Endothelial cell of umbilical vein (primary cell): ENCODE measurements around the gene MOB1B. TPM values are rescaled to one million over a fixed set of nuclear protein-coding genes. Genes with fewer than 3 reads are reported as not detected.

Experiments
- BruUV-seq: library from RNA; stranded (reverse); fragments of 400-500 nt; replicated peaks from 2 replicates; lab custom pipeline; 2021; lab: Mats Ljungman, UMichigan
- CTCF ChIA-PET: fragments of 300-600, 350-600 bp; sonication (Branson Sonifier 250); formaldehyde crosslinking; loops from one replicate; lab custom pipeline; 2021; ENCODE audit warnings: antibody characterized with exemption, inconsistent platforms; lab: Charles Lee
- POLR2A ChIA-PET: fragments of 300-600, 350-600 bp; sonication (Branson Sonifier 250); formaldehyde crosslinking; loops from one replicate; lab custom pipeline; 2021; ENCODE audit warnings: antibody characterized with exemption, inconsistent platforms; lab: Charles Lee
- DNase-seq: peaks from one replicate; pipeline ENCODE4 v3.0.0-alpha.2; 2011; ENCODE audit warnings: low read depth, low spot score
- FAIRE-seq: peaks from 2 replicates; lab custom pipeline; 2011; peaks lifted over from hg19 to GRCh38; lab: Jason Lieb, UNC
- H2AFZ ChIP-seq: 2 replicates; pipeline ENCODE4 v1.6.0; 2012; ENCODE audit warnings: low read depth, low read length, control low read depth, inconsistent platforms
- H3K27ac ChIP-seq: 2 replicates; pipeline ENCODE4 v1.5.1; 2011; ENCODE audit warnings: low read depth, mild to moderate bottlenecking, control low read depth, low read length, moderate library complexity; ENCODE audit not compliant: insufficient read depth
- H3K27me3 ChIP-seq, 2 experiments: 2 replicates each; pipeline versions ENCODE4 v1.6.0 to v1.6.1; 2011; ENCODE audit warnings: low read length in 2 of 2, mixed read lengths in 1 of 2; ENCODE audit not compliant: control insufficient read depth in 2 of 2, insufficient read depth in 2 of 2
- H3K36me3 ChIP-seq, 2 experiments: 2 replicates in 1 of 2; 3 replicates in 1 of 2; pipeline ENCODE4 v1.5.1; 2011; ENCODE audit warnings: low read length in 2 of 2, mild to moderate bottlenecking in 1 of 2, moderate library complexity in 1 of 2; ENCODE audit not compliant: control insufficient read depth in 2 of 2, insufficient read depth in 2 of 2; ENCODE audit errors: extremely low read depth in 1 of 2
- H3K4me1 ChIP-seq: 3 replicates; pipeline ENCODE4 v1.5.1; 2011; ENCODE audit warnings: mild to moderate bottlenecking, low read length; ENCODE audit not compliant: control insufficient read depth, insufficient read depth; ENCODE audit errors: extremely low read depth
- H3K4me2 ChIP-seq: 2 replicates; pipeline ENCODE4 v1.6.1; 2011; ENCODE audit warnings: low read length, control low read depth, mixed read lengths; ENCODE audit not compliant: insufficient read depth
- H3K4me3 ChIP-seq, 3 experiments: fragments of 200-600 bp in 1 of 3; sonication (generic), shearing (Covaris generic) in 1 of 3; replicated peaks in 1 of 3; 2 replicates each; pipeline ENCODE4 v1.5.1; 2011 to 2016; ENCODE audit warnings: control low read depth in 3 of 3, low read length in 3 of 3, mild to moderate bottlenecking in 2 of 3, inconsistent platforms in 1 of 3, low read depth in 1 of 3, moderate library complexity in 1 of 3; ENCODE audit not compliant: insufficient read depth in 1 of 3
- H3K79me2 ChIP-seq: 2 replicates; pipeline ENCODE4 v1.6.0; 2012; ENCODE audit warnings: low read length, inconsistent platforms; ENCODE audit not compliant: control insufficient read depth, insufficient read depth
- H3K9ac ChIP-seq: replicated peaks from 2 replicates; pipeline ENCODE3; 2011; ENCODE audit warnings: low read length, control low read depth; ENCODE audit not compliant: insufficient read depth; ENCODE audit errors: extremely low read depth
- H3K9me1 ChIP-seq: replicated peaks from 3 replicates; pipeline ENCODE4 v1.6.0; 2011; ENCODE audit warnings: mild to moderate bottlenecking, low read length; ENCODE audit not compliant: control insufficient read depth, insufficient read depth; ENCODE audit errors: extremely low read depth
- H3K9me3 ChIP-seq: replicated peaks from 2 replicates; pipeline ENCODE4 v1.5.1; 2012; ENCODE audit warnings: low read length, inconsistent platforms; ENCODE audit not compliant: control insufficient read depth, insufficient read depth
- H4K20me1 ChIP-seq: replicated peaks from 2 replicates; pipeline ENCODE3; 2011; ENCODE audit warnings: mild to moderate bottlenecking, low read length; ENCODE audit not compliant: control insufficient read depth, insufficient read depth; ENCODE audit errors: extremely low read depth
- EZH2 ChIP-seq: IDR thresholded peaks from 2 replicates; pipeline ENCODE4 v1.6.1; 2012; ENCODE audit warnings: borderline replicate concordance, low read depth, mild to moderate bottlenecking, moderate library complexity, low read length, inconsistent platforms; ENCODE audit not compliant: severe bottlenecking
- FOS ChIP-seq: IDR thresholded peaks from 2 replicates; pipeline ENCODE4 v1.6.1; 2011; ENCODE audit warnings: mild to moderate bottlenecking, low read length, moderate library complexity, borderline replicate concordance; ENCODE audit not compliant: insufficient read depth
- GATA2 ChIP-seq: IDR thresholded peaks from 2 replicates; pipeline ENCODE4 v1.7.0; 2011; ENCODE audit warnings: low read depth, mild to moderate bottlenecking, moderate library complexity, mixed read lengths, low read length; ENCODE audit not compliant: insufficient read length, insufficient read depth
- JUN ChIP-seq: IDR thresholded peaks from 2 replicates; pipeline ENCODE4 v1.6.1; 2011; ENCODE audit warnings: borderline replicate concordance, low read depth; ENCODE audit not compliant: insufficient read length, insufficient read depth
- MYC ChIP-seq: IDR thresholded peaks from one replicate; pipeline ENCODE4 v1.6.1; 2011; ENCODE audit warnings: mild to moderate bottlenecking, low read depth, low read length
- POLR2A ChIP-seq: IDR thresholded peaks from 2 replicates; pipeline ENCODE4 v1.6.1; 2012; ENCODE audit warnings: low read depth, mild to moderate bottlenecking, control low read depth, low read length
- POLR2AphosphoS5 ChIP-seq: IDR thresholded peaks from 2 replicates; pipeline ENCODE4 v1.6.1; 2012; ENCODE audit warnings: low read depth, mild to moderate bottlenecking, control low read depth, low read length, moderate library complexity; ENCODE audit not compliant: insufficient read depth
- dilution Hi-C: fragments of 300-500 bp; cut with MboI; formaldehyde crosslinking; loops from one replicate; pipeline ENCODE4 v1.15.0; 2019; ENCODE audit warnings: low sequenced_read_pairs; ENCODE audit not compliant: extremely low pct_ligation_motif_present
- intact Hi-C: fragments of 100-400 bp; cut with micrococcal nuclease; formaldehyde crosslinking; loops from one replicate; pipeline ENCODE4 v1.10.0; 2022
- polyA plus RNA-seq, 4 experiments: library from polyadenylated mRNA; depleted of rRNA in 3 of 4; stranded (reverse) in 3 of 4; unstranded in 1 of 4; fragments of >200 nt; gene quantifications; 2 replicates each; pipeline versions ENCODE4 v1.2.1 to v1.2.3, GENCODE V29; 2011 to 2012; ENCODE audit warnings: missing spikeins in 1 of 4
- total RNA-seq: library from RNA; stranded (reverse); gene quantifications from 2 replicates; pipeline ENCODE4 v1.2.3, GENCODE V29; 2021
- TF ChIP-seq, protein P1 (sequence below), 2 donors: IDR thresholded peaks; 1 replicate in 1 of 2; 2 replicates in 1 of 2; pipeline ENCODE4 v1.5.1; 2011; ENCODE audit warnings: low read length in 2 of 2, mild to moderate bottlenecking in 2 of 2, moderate library complexity in 2 of 2, control low read depth in 1 of 2, inconsistent platforms in 1 of 2, low read depth in 1 of 2; ENCODE audit not compliant: insufficient read depth in 1 of 2; ENCODE audit errors: extremely low read depth in 1 of 2
- TF ChIP-seq, protein P2 (sequence below): IDR thresholded peaks from 2 replicates; pipeline ENCODE4 v1.6.1; 2011; ENCODE audit not compliant: insufficient read depth, insufficient read length

MOB1B gene
- total and polyA plus RNA-seq, 2 donors (not counting 3 experiments of a cell fraction or from before 2014, with no cell fraction given) = 4.3 to 23.9 TPM

DNA sequence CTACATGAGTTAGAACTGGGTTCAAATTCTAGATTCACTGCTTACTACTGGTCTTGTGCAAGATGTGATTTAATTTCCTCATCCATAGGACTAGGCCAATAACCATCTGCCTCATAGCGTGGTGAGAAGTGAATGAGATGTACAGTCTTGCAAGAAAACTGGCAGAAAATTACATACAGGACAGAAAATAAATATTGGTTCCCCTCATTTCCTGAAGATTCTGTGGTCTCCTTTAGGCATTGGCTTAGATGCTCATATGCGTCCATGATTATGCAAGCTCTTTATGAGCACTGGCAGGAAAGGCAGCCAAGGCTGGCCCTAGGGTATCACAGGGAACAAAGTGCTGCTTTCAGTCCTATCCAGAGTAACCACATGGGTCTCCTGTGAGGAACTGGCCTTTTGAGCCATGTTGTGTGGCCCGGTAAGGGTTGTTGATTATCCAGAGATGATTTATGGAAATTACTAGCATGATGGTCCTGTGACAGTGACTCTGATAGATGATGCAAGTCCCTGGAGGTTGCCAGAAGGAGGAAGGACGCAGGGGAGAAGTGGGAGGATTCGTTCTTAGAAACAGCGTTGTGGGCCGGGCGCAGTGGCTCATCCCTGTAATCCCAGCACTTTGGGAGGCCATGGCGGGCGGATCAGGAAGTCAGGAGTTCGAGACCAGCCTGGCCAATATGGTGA lies 9.9 kb upstream of the MOB1B start:
- FAIRE-seq = no peak
- Histone ChIP-seq H3K27me3 (no peaks in the 10 kb centered on the region), H3K4me3 (no peak overlapping the region), H3K9ac (no peak overlapping the region), H3K9me3 (no peaks in the 10 kb centered on the region), H3K9me1 (no peaks in the 10 kb centered on the region), H3K4me1 (no peaks in the 10 kb centered on the region), H2AFZ (no peak overlapping the region), H4K20me1 (no peaks in the 10 kb centered on the region), H3K79me2 (no peaks in the 10 kb centered on the region), H3K4me2 (no peak overlapping the region), H3K36me3 (no peaks in the 10 kb centered on the region), H3K27ac (no peak overlapping the region)
- no peak for DNase-seq
- no peak for TF ChIP-seq JUN
- ChIA-PET POLR2A (no interaction called here), CTCF (no interaction called here)
- dilution Hi-C loops (no loop called here), intact Hi-C loops (no loop called here)
- no TSS peak for BruUV-seq

DNA sequence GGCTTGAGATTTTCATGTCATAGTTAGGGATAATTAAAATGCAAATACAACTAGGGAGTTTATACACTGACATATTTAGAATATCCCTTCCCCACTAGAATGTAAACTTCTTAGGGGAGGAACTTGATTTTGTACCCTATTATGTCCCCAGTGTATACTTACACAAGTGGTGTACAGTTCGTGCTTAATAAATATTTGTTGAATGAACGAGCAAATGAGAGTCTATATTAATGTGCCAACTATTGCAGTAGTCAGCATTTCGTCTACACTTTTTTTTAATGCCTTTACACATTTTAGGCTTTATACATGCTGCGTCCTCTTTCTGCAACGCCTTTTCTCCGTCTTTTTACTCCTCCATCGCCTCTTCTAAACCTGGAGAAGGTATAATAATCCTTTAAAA lies 8.4 kb upstream of the MOB1B start:
- Histone ChIP-seq H3K4me2 (no peak overlapping the region), H3K9me3 (no peaks in the 10 kb centered on the region), H3K4me1 (no peaks in the 10 kb centered on the region), H3K9ac (no peak overlapping the region), H3K4me3 (no peak overlapping the region), H3K27ac (no peak overlapping the region), H3K79me2 (no peaks in the 10 kb centered on the region), H3K27me3 (no peaks in the 10 kb centered on the region), H3K36me3 (no peaks in the 10 kb centered on the region), H3K9me1 (no peaks in the 10 kb centered on the region), H2AFZ (no peak overlapping the region), H4K20me1 (no peaks in the 10 kb centered on the region)
- FAIRE-seq = no peak
- ChIA-PET POLR2A (no interaction called here), CTCF (interaction anchor here (1.1 kb wide), 1 partner anchor 116 kb away, joined by 4 read pairs; no protein-coding TSS in a partner anchor)
- intact Hi-C loops (no loop called here), dilution Hi-C loops (no loop called here)
- BruUV-seq = no TSS peak
- TF ChIP-seq, protein P1, sequence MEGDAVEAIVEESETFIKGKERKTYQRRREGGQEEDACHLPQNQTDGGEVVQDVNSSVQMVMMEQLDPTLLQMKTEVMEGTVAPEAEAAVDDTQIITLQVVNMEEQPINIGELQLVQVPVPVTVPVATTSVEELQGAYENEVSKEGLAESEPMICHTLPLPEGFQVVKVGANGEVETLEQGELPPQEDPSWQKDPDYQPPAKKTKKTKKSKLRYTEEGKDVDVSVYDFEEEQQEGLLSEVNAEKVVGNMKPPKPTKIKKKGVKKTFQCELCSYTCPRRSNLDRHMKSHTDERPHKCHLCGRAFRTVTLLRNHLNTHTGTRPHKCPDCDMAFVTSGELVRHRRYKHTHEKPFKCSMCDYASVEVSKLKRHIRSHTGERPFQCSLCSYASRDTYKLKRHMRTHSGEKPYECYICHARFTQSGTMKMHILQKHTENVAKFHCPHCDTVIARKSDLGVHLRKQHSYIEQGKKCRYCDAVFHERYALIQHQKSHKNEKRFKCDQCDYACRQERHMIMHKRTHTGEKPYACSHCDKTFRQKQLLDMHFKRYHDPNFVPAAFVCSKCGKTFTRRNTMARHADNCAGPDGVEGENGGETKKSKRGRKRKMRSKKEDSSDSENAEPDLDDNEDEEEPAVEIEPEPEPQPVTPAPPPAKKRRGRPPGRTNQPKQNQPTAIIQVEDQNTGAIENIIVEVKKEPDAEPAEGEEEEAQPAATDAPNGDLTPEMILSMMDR (IDR thresholded peaks at IDR 0.05; ENCODE audit: extremely low read depth in 1 of 2, insufficient read depth in 1 of 2, low read depth in 1 of 2, low read length in 2 of 2) = no peak
- TF ChIP-seq EZH2 = no peak
- TF ChIP-seq, protein P2, sequence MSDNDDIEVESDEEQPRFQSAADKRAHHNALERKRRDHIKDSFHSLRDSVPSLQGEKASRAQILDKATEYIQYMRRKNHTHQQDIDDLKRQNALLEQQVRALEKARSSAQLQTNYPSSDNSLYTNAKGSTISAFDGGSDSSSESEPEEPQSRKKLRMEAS = no peak
- no peak for TF ChIP-seq FOS
- TF ChIP-seq JUN = no peak
- TF ChIP-seq POLR2A = no peak
- TF ChIP-seq GATA2 = no peak
- no peak for TF ChIP-seq MYC
- no peak for TF ChIP-seq POLR2AphosphoS5
- no peak for DNase-seq
